Adrenal gland (tissue), 5 donors: Measurements from ENCODE around the gene SACM1L.

Experiments
- POLR2A ChIP-seq, 2 donors: fragments of 450-650 bp; IDR thresholded peaks; one replicate each; pipeline ENCODE4 v1.6.1; 2017; ENCODE audit warnings: antibody characterized with exemption in 2 of 2, mild to moderate bottlenecking in 2 of 2, moderate library complexity in 1 of 2
- TF ChIP-seq, protein P1 (sequence below), 6 experiments: fragments of 450-650 bp in 4 of 6; fragments of 200-600 bp in 2 of 6; sonication (generic) in 1 of 6; IDR thresholded peaks; 1 replicate in 5 of 6; 2 replicates in 1 of 6; pipeline versions ENCODE4 v1.5.1 to v1.8.0; 2016 to 2021; ENCODE audit warnings: antibody characterized with exemption in 6 of 6, mild to moderate bottlenecking in 2 of 6, moderate library complexity in 1 of 6
- donor health status: DM: no; HTN: no; CAD: no.

DNA sequence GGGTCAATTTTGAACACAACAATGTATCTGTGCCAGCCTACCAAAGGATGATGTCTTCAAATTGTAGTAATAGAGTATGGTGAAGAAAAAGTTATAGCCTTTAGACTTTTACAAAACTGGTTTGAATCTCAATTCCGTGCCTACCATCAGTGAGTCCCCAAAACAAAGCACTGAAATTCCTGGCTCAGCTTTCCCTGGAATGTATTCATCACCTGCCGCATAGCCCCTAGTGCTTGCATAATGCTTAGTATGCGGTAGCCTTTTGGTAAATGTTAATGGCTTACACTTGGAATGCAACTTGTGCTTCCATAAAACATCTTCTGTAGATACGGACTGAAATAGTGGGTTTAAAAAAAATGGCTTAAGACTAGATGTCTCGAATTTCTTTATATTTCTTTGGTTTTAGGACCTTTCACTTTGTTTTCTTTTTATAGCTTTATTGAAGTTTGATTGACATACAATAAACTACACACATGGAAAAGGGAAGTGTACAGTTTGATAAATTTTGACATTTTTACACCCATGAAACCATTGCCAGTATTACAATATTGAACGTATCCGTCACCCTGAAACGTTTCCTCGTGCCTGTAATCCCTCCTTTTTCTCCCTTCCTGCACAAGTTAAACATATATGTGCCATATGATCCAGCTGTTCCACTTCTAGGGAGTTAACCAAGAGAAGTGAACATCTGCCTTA lies 12.1 kb downstream of the SACM1L start:
- TF ChIP-seq, protein P1, sequence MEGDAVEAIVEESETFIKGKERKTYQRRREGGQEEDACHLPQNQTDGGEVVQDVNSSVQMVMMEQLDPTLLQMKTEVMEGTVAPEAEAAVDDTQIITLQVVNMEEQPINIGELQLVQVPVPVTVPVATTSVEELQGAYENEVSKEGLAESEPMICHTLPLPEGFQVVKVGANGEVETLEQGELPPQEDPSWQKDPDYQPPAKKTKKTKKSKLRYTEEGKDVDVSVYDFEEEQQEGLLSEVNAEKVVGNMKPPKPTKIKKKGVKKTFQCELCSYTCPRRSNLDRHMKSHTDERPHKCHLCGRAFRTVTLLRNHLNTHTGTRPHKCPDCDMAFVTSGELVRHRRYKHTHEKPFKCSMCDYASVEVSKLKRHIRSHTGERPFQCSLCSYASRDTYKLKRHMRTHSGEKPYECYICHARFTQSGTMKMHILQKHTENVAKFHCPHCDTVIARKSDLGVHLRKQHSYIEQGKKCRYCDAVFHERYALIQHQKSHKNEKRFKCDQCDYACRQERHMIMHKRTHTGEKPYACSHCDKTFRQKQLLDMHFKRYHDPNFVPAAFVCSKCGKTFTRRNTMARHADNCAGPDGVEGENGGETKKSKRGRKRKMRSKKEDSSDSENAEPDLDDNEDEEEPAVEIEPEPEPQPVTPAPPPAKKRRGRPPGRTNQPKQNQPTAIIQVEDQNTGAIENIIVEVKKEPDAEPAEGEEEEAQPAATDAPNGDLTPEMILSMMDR (IDR thresholded peaks at IDR 0.05) = no peak
- TF ChIP-seq POLR2A (IDR thresholded peaks at IDR 0.05) = no peak
